ENCODE data around the gene GRPEL1. TPM values are rescaled to one million over a fixed set of nuclear protein-coding genes. Genes with fewer than 3 reads are reported as not detected.

Gene GRPEL1
- total and polyA plus RNA-seq, 2 of the 13 experiments (the other 11 are each of a cell fraction or from before 2014, with no cell fraction given) = 32.3 to 141 TPM

GRCh38 chr4:7068279-7068842 lies 497 bp upstream of the GRPEL1 start (continued):
- TF ChIP-seq ETS1 (CRISPR knock-in tag; IDR thresholded peaks at IDR 0.05) (no peak), ZFP41 (CRISPR knock-in tag; IDR thresholded peaks at IDR 0.05; ENCODE audit: borderline replicate concordance) (no peak), PBX2 (CRISPR knock-in tag; IDR thresholded peaks at IDR 0.05) (no peak), ZBTB39 (CRISPR knock-in tag; IDR thresholded peaks at IDR 0.05) (no peak), ZNF790 (CRISPR knock-in tag; IDR thresholded peaks at IDR 0.05; ENCODE audit: borderline replicate concordance) (no peak), LCORL (IDR thresholded peaks at IDR 0.05) (no peak), LCORL (CRISPR knock-in tag; IDR thresholded peaks at IDR 0.05) (peak; percentile 54; the same call in 1 of the 2 replicates), ERF (CRISPR knock-in tag; IDR thresholded peaks at IDR 0.05) (no peak), PRDM15 (CRISPR knock-in tag; IDR thresholded peaks at IDR 0.05) (peak; percentile 49; the same call in 1 of the 2 replicates), TCF12 (IDR thresholded peaks at IDR 0.05) (no peak), TCF12 (CRISPR knock-in tag; IDR thresholded peaks at IDR 0.05) (0 out of 2 replicates have a peak, but pooled peaks have one; percentile 31), ZBTB44 (CRISPR knock-in tag; IDR thresholded peaks at IDR 0.05) (no peak)
- TF ChIP-seq, protein P1, sequence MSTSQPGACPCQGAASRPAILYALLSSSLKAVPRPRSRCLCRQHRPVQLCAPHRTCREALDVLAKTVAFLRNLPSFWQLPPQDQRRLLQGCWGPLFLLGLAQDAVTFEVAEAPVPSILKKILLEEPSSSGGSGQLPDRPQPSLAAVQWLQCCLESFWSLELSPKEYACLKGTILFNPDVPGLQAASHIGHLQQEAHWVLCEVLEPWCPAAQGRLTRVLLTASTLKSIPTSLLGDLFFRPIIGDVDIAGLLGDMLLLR (CRISPR knock-in tag; IDR thresholded peaks at IDR 0.05) = no peak
- TF ChIP-seq, protein P2, sequence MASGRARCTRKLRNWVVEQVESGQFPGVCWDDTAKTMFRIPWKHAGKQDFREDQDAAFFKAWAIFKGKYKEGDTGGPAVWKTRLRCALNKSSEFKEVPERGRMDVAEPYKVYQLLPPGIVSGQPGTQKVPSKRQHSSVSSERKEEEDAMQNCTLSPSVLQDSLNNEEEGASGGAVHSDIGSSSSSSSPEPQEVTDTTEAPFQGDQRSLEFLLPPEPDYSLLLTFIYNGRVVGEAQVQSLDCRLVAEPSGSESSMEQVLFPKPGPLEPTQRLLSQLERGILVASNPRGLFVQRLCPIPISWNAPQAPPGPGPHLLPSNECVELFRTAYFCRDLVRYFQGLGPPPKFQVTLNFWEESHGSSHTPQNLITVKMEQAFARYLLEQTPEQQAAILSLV (CRISPR knock-in tag; IDR thresholded peaks at IDR 0.05; ENCODE audit: borderline replicate concordance) = no peak

Data from HepG2 (cell line).